Loucy (cell line): ENCODE measurements around the gene NBEAL2.

ENCODE experiments used
- EZH2phosphoT487 ChIP-seq: fragments of 200-600 bp; IDR thresholded peaks from 2 replicates; pipeline ENCODE4 v1.6.1; 2018; ENCODE audit warnings: antibody characterized with exemption, mild to moderate bottlenecking, moderate library complexity, borderline replicate concordance
- TF ChIP-seq, protein P1 (sequence below): fragments of 200-600 bp; sonication (generic); conservative IDR thresholded peaks from 2 replicates; pipeline ENCODE4 v1.5.1; 2014; ENCODE audit warnings: mild to moderate bottlenecking, antibody characterized with exemption, low read length

- TF ChIP-seq, protein P1, sequence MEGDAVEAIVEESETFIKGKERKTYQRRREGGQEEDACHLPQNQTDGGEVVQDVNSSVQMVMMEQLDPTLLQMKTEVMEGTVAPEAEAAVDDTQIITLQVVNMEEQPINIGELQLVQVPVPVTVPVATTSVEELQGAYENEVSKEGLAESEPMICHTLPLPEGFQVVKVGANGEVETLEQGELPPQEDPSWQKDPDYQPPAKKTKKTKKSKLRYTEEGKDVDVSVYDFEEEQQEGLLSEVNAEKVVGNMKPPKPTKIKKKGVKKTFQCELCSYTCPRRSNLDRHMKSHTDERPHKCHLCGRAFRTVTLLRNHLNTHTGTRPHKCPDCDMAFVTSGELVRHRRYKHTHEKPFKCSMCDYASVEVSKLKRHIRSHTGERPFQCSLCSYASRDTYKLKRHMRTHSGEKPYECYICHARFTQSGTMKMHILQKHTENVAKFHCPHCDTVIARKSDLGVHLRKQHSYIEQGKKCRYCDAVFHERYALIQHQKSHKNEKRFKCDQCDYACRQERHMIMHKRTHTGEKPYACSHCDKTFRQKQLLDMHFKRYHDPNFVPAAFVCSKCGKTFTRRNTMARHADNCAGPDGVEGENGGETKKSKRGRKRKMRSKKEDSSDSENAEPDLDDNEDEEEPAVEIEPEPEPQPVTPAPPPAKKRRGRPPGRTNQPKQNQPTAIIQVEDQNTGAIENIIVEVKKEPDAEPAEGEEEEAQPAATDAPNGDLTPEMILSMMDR: no peak
- TF ChIP-seq EZH2phosphoT487: no peak
Observed at GRCh38 chr3:46943237-46944187, 36.0 kb upstream of the NBEAL2 start.
